OCI-LY7 (cell line): Measurements from ENCODE around the gene CCDC12.

Experiments
- EZH2phosphoT487 ChIP-seq: fragments of 200-600 bp; sonication (generic); IDR thresholded peaks from 2 replicates; pipeline ENCODE4 v1.6.1; 2018; ENCODE audit warnings: low read depth, borderline replicate concordance, mild to moderate bottlenecking, mixed run types, antibody characterized with exemption, low read length, moderate library complexity, mixed read lengths
- TF ChIP-seq, protein P1 (sequence below): fragments of 200-600 bp; sonication (generic); conservative IDR thresholded peaks from 2 replicates; pipeline ENCODE4 v1.5.1; 2014; ENCODE audit warnings: mild to moderate bottlenecking, antibody characterized with exemption, low read length, moderate library complexity, mixed read lengths

DNA sequence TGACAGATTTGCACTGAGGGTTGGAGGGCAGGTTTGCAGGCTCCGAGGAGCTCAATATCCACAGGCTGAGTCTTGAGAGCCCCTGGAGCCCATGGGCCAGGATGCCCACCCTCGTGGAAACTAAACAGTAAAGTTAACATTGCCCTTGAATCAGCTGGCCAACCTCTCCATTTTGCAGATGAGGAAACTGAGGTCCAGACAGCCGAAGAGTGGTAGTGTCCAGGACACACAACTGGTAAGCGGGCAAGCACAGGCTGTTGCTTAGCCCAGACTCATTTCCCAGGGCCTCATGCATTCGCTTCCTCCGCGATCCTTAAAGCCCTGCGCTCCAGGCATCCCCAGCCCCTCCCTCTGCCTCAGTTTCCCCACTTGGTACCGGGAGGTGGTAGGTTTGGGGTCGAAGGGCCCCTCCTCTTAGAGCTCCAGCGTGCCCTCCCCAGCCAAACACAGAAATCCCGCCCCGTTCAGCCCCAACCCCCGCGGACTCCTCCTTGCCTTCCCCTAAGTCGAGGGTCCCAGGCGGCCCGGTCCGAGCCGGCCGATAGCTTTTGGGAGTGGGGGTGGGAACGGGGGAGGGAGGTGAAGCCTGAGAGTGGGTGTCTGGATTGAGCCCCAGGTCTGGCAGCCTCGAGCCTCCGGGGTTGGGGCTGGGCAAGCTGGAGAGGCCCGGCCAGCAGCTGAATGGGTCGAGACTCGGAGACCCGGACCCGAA lies 95.5 kb downstream of the CCDC12 start:
- TF ChIP-seq, protein P1, sequence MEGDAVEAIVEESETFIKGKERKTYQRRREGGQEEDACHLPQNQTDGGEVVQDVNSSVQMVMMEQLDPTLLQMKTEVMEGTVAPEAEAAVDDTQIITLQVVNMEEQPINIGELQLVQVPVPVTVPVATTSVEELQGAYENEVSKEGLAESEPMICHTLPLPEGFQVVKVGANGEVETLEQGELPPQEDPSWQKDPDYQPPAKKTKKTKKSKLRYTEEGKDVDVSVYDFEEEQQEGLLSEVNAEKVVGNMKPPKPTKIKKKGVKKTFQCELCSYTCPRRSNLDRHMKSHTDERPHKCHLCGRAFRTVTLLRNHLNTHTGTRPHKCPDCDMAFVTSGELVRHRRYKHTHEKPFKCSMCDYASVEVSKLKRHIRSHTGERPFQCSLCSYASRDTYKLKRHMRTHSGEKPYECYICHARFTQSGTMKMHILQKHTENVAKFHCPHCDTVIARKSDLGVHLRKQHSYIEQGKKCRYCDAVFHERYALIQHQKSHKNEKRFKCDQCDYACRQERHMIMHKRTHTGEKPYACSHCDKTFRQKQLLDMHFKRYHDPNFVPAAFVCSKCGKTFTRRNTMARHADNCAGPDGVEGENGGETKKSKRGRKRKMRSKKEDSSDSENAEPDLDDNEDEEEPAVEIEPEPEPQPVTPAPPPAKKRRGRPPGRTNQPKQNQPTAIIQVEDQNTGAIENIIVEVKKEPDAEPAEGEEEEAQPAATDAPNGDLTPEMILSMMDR = no peak
- no peak for TF ChIP-seq EZH2phosphoT487
